Measurements from ENCODE around the gene PTGFRN. TPM values are rescaled to one million over a fixed set of nuclear protein-coding genes. Genes with fewer than 3 reads are reported as not detected.

The PTGFRN gene
- total and polyA plus RNA-seq, 4 donors = 5.4 to 12.6 (median 7.2) TPM

GRCh38 chr1:116991918-116992317 is 82.2 kb downstream of the PTGFRN start:
- 98% methylated on average over 1 of the region's 1 CpG for WGBS
- no peak overlapping the region for H3K27ac ChIP-seq (ENCODE audit: low read depth in 1 of 2, low read length in 2 of 2)

More at GRCh38 chr1:116991918-116992317, 82.2 kb downstream of the PTGFRN start:
- H3K27me3 ChIP-seq (ENCODE audit: control insufficient read depth in 4 of 4, insufficient read depth in 4 of 4, low read length in 3 of 4) = no peaks in the 10 kb centered on the region
- no peak overlapping the region for H3K9ac ChIP-seq (ENCODE audit: low read depth in 1 of 2, low read length in 2 of 2)
- H3K36me3 ChIP-seq (ENCODE audit: control insufficient read depth in 4 of 4, insufficient read depth in 3 of 4, low read depth in 1 of 4, low read length in 3 of 4) = no peaks in the 10 kb centered on the region
- no peaks in the 10 kb centered on the region for H3K4me1 ChIP-seq (ENCODE audit: control insufficient read depth in 4 of 4, insufficient read depth in 4 of 4, low read length in 3 of 4)
- H3K4me3 ChIP-seq (ENCODE audit: low read depth in 1 of 3, low read length in 3 of 3) = no peak overlapping the region
- TF ChIP-seq MAX (IDR thresholded peaks at IDR 0.05) (no peak), FOXA1 (IDR thresholded peaks at IDR 0.05) (no peak), FOXA2 (IDR thresholded peaks at IDR 0.05) (no peak), REST (IDR thresholded peaks at IDR 0.05) (no peak), JUND (IDR thresholded peaks at IDR 0.05) (no peak), HNF4G (IDR thresholded peaks at IDR 0.05) (no peak), YY1 (IDR thresholded peaks at IDR 0.05) (no peak), RXRA (IDR thresholded peaks at IDR 0.05) (no peak), SP1 (IDR thresholded peaks at IDR 0.05) (no peak), TAF1 (conservative IDR thresholded peaks at IDR 0.05) (no peak), CTCF (IDR thresholded peaks at IDR 0.05; ENCODE audit: low read depth, low read length, missing input control) (no peak), HNF4A (conservative IDR thresholded peaks at IDR 0.05) (no peak), RAD21 (IDR thresholded peaks at IDR 0.05) (no peak), ATF3 (IDR thresholded peaks at IDR 0.05) (no peak), ZBTB33 (IDR thresholded peaks at IDR 0.05) (no peak), NR2F2 (IDR thresholded peaks at IDR 0.05) (no peak), GABPA (IDR thresholded peaks at IDR 0.05 in 1 of 2, conservative IDR thresholded peaks at IDR 0.05 in 1 of 2) (no peak), EGR1 (IDR thresholded peaks at IDR 0.05; ENCODE audit: low read depth in 2 of 2) (no peak)
- no peak for DNase-seq (ENCODE audit: low spot score)
- no peaks in the 10 kb centered on the region for H3K9me3 ChIP-seq (ENCODE audit: control insufficient read depth in 4 of 4, low read length in 3 of 4)
